Thyroid gland (tissue), 4 donors: ENCODE measurements around the gene GJC2. TPM values are rescaled to one million over a fixed set of nuclear protein-coding genes. Genes with fewer than 3 reads are reported as not detected.

Experiments used
- DNase-seq, 2 donors: peaks; one replicate each; pipeline ENCODE4 v3.0.0-alpha.2; 2019
- H3K27ac ChIP-seq, 3 donors: fragments of 200-600 bp; sonication (generic); 1 replicate in 2 of 3; 2 replicates in 1 of 3; pipeline ENCODE4 v1.5.1; 2016 to 2019; ENCODE audit warnings: mild to moderate bottlenecking in 1 of 3, moderate library complexity in 1 of 3
- H3K27me3 ChIP-seq: fragments of 200-600 bp; sonication (generic); one replicate; pipeline ENCODE4 v1.5.1; 2019
- H3K36me3 ChIP-seq, 2 donors: fragments of 200-600 bp; sonication (generic); one replicate each; pipeline ENCODE4 v1.5.1; 2016 to 2019
- H3K4me1 ChIP-seq, 2 donors: fragments of 200-600 bp; sonication (generic); one replicate each; pipeline ENCODE4 v1.5.1; 2017 to 2019
- H3K4me3 ChIP-seq, 3 donors: fragments of 200-600 bp; sonication (generic); replicated peaks in 1 of 3; 1 replicate in 2 of 3; 2 replicates in 1 of 3; pipeline ENCODE4 v1.5.1; 2016; ENCODE audit warnings: mild to moderate bottlenecking in 1 of 3
- H3K9me3 ChIP-seq: fragments of 200-600 bp; sonication (generic); one replicate; pipeline ENCODE4 v1.5.1; 2017
- CTCF ChIP-seq, 6 experiments: fragments of 200-600 bp in 3 of 6; fragments of 450-650 bp in 3 of 6; sonication (generic) in 3 of 6; IDR thresholded peaks; one replicate each; pipeline ENCODE4 v1.5.1; 2016 to 2019; ENCODE audit warnings: antibody characterized with exemption in 6 of 6, mild to moderate bottlenecking in 2 of 6, inconsistent platforms in 1 of 6, moderate library complexity in 1 of 6
- POLR2A ChIP-seq, 2 donors: fragments of 450-650 bp; IDR thresholded peaks; one replicate each; pipeline ENCODE4 v1.6.1; 2017; ENCODE audit warnings: antibody characterized with exemption in 2 of 2, mild to moderate bottlenecking in 2 of 2, moderate library complexity in 1 of 2
- WGBS, 2 donors: methylation state at CpG; one replicate each; pipeline ENCODE4 v1.1.5; 2017; 5-methylcytosine and 5-hydroxymethylcytosine counted together
- intact Hi-C: fragments of 100-400 bp; cut with DNase I; formaldehyde crosslinking; loops from one replicate; pipeline ENCODE4 v1.15.1; 2023
- total RNA-seq, 4 donors: library from RNA; depleted of rRNA; stranded (reverse); fragments of >200 nt; gene quantifications; one replicate each; pipeline ENCODE4 v1.2.3, GENCODE V29; 2016

GJC2 gene
- total RNA-seq, 4 donors from 2014 or later: 2.1 to 14.0 (median 3.8) TPM

- DNase-seq: no peak
- Histone ChIP-seq H3K36me3 (peaks cover 0 to 5% of the 10 kb centered on the region in 2 donors), H3K4me3 (no peak overlapping the region), H3K9me3 (no peaks in the 10 kb centered on the region), H3K27me3 (no peaks in the 10 kb centered on the region), H3K4me1 (peaks cover 28 to 29% of the 10 kb centered on the region in 2 donors), H3K27ac (no peak overlapping the region)
- TF ChIP-seq POLR2A (IDR thresholded peaks at IDR 0.05): no peak
- TF ChIP-seq CTCF (IDR thresholded peaks at IDR 0.05): no peak
- 92 to 94% methylated on average over 9 of the region's 9 CpGs for WGBS, 2 donors
- intact Hi-C loops: loop anchor here (5.0 to 10.0 kb wide), 2 partner anchors 36 to 372 kb away; partner anchors contain the start of genes GUK1, JMJD4 and SNAP47
Observed at GRCh38 chr1:228106800-228107054, 43.0 kb upstream of the GJC2 start.

- DNase-seq: no peak
- no peak for TF ChIP-seq CTCF (IDR thresholded peaks at IDR 0.05)
- TF ChIP-seq POLR2A (IDR thresholded peaks at IDR 0.05): no peak
- intact Hi-C loops: loop anchor here (5.0 to 10.0 kb wide), 2 partner anchors 35 to 373 kb away; partner anchors contain the start of genes GUK1, JMJD4 and SNAP47
Observed at GRCh38 chr1:228107636-228108035, 42.1 kb upstream of the GJC2 start.

GRCh38 chr1:228108055-228108690 is 41.6 kb upstream of the GJC2 start:
- no peaks in the 10 kb centered on the region for H3K9me3 ChIP-seq
- intact Hi-C loops: loop anchor here (5.0 to 10.0 kb wide), 2 partner anchors 34 to 373 kb away; partner anchors contain the start of genes GUK1, JMJD4 and SNAP47
- peaks cover 21 to 22% of the 10 kb centered on the region in 2 donors for H3K4me1 ChIP-seq
- DNase-seq: no peak
- no peaks in the 10 kb centered on the region for H3K27me3 ChIP-seq
- H3K36me3 ChIP-seq: peaks cover 0 to 5% of the 10 kb centered on the region in 2 donors
- peak overlapping the region in 1 of 3 donors; percentile 66 for H3K4me3 ChIP-seq
- WGBS, 2 donors: 79 to 83% methylated on average over 8 to 11 of the region's 11 CpGs
- H3K27ac ChIP-seq: peak overlapping the region in 2 of 3 donors; percentile 83 to 86
- TF ChIP-seq CTCF (IDR thresholded peaks at IDR 0.05) (no peak), POLR2A (IDR thresholded peaks at IDR 0.05) (no peak)

More at GRCh38 chr1:228107636-228108035, 42.1 kb upstream of the GJC2 start:
- no peaks in the 10 kb centered on the region for H3K9me3 ChIP-seq
- H3K4me3 ChIP-seq: no peak overlapping the region
- WGBS, 2 donors: 88 to 95% methylated on average over 8 to 15 of the region's 19 CpGs
- peaks cover 21 to 22% of the 10 kb centered on the region in 2 donors for H3K4me1 ChIP-seq
- H3K27ac ChIP-seq: no peak overlapping the region
- H3K36me3 ChIP-seq: peaks cover 0 to 5% of the 10 kb centered on the region in 2 donors
- no peaks in the 10 kb centered on the region for H3K27me3 ChIP-seq

- peaks cover 17 to 18% of the 10 kb centered on the region in 2 donors for H3K4me1 ChIP-seq
- peaks cover 0 to 5% of the 10 kb centered on the region in 2 donors for H3K36me3 ChIP-seq
- H3K4me3 ChIP-seq: peak overlapping the region; percentile 57 to 66 (median 61)
- DNase-seq: no peak
- TF ChIP-seq POLR2A (IDR thresholded peaks at IDR 0.05) (no peak), CTCF (IDR thresholded peaks at IDR 0.05) (no peak)
- 4 to 13% methylated on average over 5 of the region's 8 CpGs for WGBS, 2 donors
- peak overlapping the region; percentile 49 to 86 (median 83) for H3K27ac ChIP-seq
- intact Hi-C loops: loop anchor here (5.0 to 10.0 kb wide), 2 partner anchors 34 to 374 kb away; partner anchors contain the start of genes GUK1, JMJD4 and SNAP47
- H3K27me3 ChIP-seq: no peaks in the 10 kb centered on the region
- no peaks in the 10 kb centered on the region for H3K9me3 ChIP-seq
Observed at GRCh38 chr1:228108742-228109072, 41.0 kb upstream of the GJC2 start.
